GM13977 (cell line): ENCODE data around the gene LOXL3.
A peak's percentile ranks its signal among the peaks of the same experiment; 100 is the strongest.

Source experiments
- DNase-seq: peaks from one replicate; pipeline ENCODE4 v3.0.0; 2012; ENCODE audit warnings: low spot score
- in situ Hi-C: fragments of 300-500 bp; cut with MboI; formaldehyde crosslinking; loops from one replicate; pipeline ENCODE4 v1.12.0; 2022; ENCODE audit warnings: low sequenced_read_pairs, low pct_unique_long_range_greater_than_20kb, mixed read lengths, inconsistent platforms; ENCODE audit not compliant: unreplicated experiment
- TF ChIP-seq, protein P1 (sequence below): IDR thresholded peaks from 2 replicates; pipeline ENCODE4 v1.5.1; 2012; ENCODE audit warnings: mild to moderate bottlenecking, control low read depth; ENCODE audit not compliant: insufficient read depth; ENCODE audit errors: extremely low read depth, missing control alignments

Gene LOXL3

DNA sequence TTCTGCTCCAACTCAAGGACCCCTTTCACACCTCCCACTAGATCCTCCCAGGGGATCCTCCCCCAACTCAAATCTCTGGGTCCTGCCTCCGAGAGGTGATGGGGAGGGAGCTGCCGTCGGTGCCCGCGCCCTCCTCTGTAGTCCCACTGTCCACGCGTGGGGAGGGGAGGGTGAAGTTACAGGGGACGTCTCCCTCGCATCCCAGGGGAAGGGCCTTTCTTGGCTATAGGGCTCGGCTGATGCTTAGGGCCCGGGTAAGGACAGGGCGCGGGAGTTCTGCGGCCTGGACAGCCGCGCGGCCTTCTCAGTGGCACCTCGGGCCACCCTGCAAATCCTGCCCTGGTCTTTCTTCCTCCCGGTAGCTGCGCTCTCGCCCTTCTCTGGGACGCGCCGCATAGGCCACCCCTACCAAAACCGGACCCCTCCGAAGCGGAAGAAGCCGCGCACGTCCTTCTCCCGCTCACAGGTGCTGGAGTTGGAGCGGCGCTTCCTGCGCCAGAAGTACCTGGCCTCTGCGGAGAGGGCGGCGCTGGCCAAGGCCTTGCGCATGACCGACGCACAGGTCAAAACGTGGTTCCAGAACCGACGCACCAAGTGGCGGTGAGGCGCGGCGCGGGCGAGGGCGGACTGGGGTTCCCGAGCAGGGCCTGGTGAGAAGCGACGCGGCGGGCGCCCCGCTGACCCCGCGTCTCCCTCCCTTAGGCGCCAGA, 38.3 kb downstream of the LOXL3 start:
- TF ChIP-seq, protein P1, sequence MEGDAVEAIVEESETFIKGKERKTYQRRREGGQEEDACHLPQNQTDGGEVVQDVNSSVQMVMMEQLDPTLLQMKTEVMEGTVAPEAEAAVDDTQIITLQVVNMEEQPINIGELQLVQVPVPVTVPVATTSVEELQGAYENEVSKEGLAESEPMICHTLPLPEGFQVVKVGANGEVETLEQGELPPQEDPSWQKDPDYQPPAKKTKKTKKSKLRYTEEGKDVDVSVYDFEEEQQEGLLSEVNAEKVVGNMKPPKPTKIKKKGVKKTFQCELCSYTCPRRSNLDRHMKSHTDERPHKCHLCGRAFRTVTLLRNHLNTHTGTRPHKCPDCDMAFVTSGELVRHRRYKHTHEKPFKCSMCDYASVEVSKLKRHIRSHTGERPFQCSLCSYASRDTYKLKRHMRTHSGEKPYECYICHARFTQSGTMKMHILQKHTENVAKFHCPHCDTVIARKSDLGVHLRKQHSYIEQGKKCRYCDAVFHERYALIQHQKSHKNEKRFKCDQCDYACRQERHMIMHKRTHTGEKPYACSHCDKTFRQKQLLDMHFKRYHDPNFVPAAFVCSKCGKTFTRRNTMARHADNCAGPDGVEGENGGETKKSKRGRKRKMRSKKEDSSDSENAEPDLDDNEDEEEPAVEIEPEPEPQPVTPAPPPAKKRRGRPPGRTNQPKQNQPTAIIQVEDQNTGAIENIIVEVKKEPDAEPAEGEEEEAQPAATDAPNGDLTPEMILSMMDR = no peak
- in situ Hi-C loops = no loop called here
- DNase-seq = no peak

DNA sequence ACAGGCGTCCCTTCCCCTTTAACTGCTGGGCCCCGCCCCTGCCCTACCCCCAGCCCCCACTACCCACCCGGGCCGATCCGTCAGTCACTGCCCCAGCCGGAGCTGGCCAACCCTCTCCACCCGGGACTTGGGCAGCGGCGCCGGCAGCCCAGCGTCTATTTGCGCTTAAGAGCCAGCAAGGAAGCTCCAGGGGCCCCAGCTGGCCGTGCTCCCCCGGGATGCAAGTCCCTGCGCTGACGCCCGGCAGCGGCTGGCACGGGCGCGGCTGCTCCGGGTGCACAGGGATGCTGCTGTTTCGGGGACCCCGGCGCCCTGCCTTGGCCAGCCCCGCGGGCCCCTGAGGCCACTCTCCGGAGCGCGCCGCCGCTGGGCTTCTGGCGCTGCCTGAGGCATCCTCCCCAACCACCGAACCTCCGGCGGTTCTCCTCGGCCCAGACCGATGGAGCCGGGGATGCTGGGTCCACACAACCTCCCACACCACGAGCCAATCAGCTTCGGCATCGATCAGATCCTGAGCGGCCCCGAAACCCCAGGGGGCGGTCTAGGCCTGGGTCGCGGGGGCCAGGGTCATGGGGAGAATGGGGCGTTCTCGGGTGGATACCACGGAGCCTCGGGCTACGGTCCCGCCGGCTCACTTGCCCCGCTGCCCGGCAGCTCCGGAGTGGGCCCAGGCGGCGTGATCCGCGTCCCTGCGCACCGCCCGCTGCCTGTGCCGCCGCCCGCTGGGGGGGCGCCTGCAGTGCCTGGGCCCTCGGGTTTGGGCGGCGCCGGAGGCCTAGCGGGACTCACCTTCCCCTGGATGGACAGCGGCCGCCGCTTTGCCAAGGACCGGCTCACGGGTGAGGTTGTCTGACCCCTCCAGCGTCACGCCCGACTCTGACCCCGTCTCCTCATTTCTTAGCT, 39.1 kb downstream of the LOXL3 start, which contains the start of gene TLX2:
Gene TLX2, plus strand, starts transcription at position 83 of the 903 bp plus-strand sequence. Its CDS starts 357 bp downstream, at position 440.
- DNase-seq = no peak
- TF ChIP-seq, protein P1 = no peak
- in situ Hi-C loops = no loop called here

DNA sequence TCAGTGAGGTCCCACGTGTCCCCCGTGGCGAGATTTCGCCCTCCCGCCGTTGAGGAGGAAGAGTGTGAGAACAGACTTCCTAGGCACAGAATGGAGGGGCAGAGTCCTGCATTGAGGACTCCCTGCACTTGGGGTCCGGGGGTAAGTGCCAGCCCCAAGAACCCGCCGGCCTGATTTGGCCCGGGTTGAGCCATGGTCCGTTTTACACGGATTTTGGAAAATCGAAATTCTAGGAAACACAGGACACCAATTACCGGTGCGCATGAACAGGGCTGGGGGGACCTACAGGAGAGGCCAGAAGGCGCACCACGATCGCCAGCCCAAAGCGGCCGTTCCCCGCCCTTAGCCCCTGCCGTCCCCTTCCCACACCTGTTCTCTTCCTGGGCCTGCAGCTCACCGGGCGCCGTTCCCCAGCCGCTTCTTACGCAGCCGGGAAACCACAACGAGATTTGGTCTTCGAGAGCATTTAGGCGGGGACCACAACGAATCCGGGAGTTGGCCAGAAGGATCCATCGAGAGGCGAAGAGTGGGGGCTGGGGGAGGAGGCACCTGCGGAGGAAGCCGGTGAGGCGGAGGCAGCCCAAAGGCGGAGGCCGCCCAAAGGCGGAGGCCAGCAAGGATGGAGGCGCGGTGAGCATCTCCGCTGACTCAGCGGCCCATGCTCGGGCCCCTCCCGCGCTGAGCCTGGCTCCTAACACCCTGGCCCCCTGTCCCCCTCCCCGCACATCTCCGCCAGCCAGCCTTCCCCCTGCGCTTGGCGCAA, 40.0 kb downstream of the LOXL3 start:
- TF ChIP-seq, protein P1 = no peak
- DNase-seq = peak; percentile 54
- in situ Hi-C loops = no loop called here

DNA sequence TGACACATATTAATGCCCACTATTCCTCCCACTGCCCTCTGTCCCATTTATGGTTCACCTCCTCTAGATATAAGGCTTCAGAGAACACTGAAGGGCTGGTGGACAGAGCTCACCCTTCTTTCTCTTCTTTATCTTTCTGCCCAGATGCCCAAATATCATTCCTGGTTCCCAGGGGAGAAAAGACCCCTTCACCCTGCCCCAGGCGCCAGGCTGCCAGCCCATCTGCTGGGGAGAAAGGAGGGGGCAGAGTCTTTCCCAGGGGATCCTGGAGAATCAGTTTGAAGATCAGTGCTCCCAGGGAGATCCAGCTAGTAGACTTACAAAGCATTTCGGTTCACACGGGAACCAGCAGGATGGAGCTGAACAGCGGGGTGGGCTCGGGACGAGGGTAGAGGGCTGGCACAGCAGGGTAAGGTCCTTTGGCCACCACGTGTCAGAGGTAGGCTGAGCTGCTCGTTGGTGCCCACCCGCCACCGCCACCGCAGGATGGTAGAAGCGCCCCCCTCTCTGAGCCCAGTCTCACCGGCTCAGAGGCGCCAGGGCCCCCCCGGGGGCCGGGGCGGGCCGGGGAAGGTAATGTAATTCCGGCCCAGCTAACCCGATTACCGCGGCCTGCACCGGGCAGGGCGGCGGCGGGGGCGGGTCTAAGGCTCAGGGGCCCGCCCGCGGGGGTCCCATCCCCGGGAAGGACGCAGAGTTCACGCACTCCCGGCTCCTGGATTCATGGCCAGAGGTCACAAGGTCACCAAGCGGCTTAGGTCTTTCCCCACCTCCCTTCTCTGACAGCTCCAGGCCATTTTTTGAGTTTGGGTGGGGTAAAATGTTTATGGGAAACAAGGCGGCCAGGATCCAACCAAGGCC, 40.8 kb downstream of the LOXL3 start:
- in situ Hi-C loops = no loop called here

DNA sequence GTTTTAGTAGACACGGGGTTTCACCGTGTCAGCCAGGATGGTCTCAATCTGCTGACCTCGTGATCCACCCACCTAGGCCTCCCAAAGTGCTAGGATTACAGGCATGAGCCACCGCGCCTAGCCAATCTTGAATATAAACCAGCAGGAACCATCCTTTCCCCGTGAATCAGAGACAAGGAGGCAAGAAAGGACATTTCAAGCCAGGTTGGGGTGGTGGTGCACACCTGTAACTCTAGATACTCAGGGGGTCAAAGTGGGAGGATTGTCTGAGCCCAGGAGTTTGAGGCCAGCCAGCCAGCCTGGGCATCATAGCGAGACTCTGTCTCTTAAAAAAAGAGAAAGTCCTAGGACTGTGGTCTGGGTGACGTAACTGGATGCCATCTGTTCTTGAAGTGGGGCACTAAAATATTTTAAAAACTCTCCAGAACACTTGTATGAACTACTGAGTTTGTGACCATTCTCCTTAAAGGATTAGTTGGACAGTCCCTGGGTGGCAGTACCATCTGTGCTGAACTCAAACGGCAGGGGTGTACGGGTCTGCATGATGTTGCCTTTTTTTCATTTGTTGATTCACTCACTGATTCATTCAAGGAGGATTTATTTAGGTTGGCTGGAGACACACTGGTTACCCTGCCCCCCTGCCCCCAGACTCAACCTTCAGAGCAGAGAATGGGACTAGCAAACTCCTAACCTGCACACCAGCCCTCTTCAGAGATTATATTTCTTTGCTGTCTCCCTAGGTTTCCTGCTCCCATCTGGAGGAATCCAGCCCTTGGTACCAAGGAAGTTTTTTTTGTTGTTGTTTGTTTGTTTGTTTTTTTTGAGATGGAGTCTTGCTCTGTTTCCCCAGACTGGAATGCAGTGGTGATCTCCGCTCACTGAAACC, 42.4 kb downstream of the LOXL3 start:
- DNase-seq = no peak
- in situ Hi-C loops = no loop called here

More for the DNA sequence above, 40.8 kb downstream of the LOXL3 start:
- no peak for DNase-seq
- TF ChIP-seq, protein P1 = no peak

More for the DNA sequence above, 42.4 kb downstream of the LOXL3 start:
- TF ChIP-seq, protein P1 = no peak
